HTERT RPE-1 (cell line): ENCODE measurements around the gene CSTPP1.

Experiments used
- in situ Hi-C: fragments of 300-500 bp; cut with MboI; formaldehyde crosslinking; loops from 4 replicates; pipeline ENCODE4 v1.14.3; 2020; ENCODE audit warnings: low sequenced_read_pairs

CSTPP1 gene

GRCh38 chr11:46936138-46937110 lies at the start of gene CSTPP1:
TSS of gene CSTPP1 (plus strand) at chr11:46936761. CDS start at chr11:46936806, 45 bp downstream.
- in situ Hi-C loops = no loop called here

GRCh38 chr11:46888636-46889035 lies 47.9 kb upstream of the CSTPP1 start:
- in situ Hi-C loops = loop anchor here (25.0 kb wide), 1 partner anchor 274 kb away; no protein-coding TSS in a partner anchor

GRCh38 chr11:46889251-46889650 lies 47.3 kb upstream of the CSTPP1 start:
- in situ Hi-C loops = loop anchor here (25.0 kb wide), 1 partner anchor 273 kb away; no protein-coding TSS in a partner anchor

- in situ Hi-C loops = loop anchor here (25.0 kb wide), 1 partner anchor 272 kb away; no protein-coding TSS in a partner anchor
Measured at GRCh38 chr11:46889689-46890475, 46.7 kb upstream of the CSTPP1 start.

GRCh38 chr11:46890665-46891064 lies 45.9 kb upstream of the CSTPP1 start:
- in situ Hi-C loops = loop anchor here (25.0 kb wide), 1 partner anchor 272 kb away; no protein-coding TSS in a partner anchor

- in situ Hi-C loops = loop anchor here (25.0 kb wide), 1 partner anchor 270 kb away; no protein-coding TSS in a partner anchor
Measured at GRCh38 chr11:46892109-46892508, 44.5 kb upstream of the CSTPP1 start.

- in situ Hi-C loops = loop anchor here (25.0 kb wide), 1 partner anchor 269 kb away; no protein-coding TSS in a partner anchor
Measured at GRCh38 chr11:46892838-46893237, 43.7 kb upstream of the CSTPP1 start.

GRCh38 chr11:46894506-46894905 lies 42.1 kb upstream of the CSTPP1 start:
- in situ Hi-C loops = loop anchor here (25.0 kb wide), 1 partner anchor 268 kb away; no protein-coding TSS in a partner anchor

- in situ Hi-C loops = loop anchor here (25.0 kb wide), 1 partner anchor 267 kb away; no protein-coding TSS in a partner anchor
Measured at GRCh38 chr11:46894961-46895360, 41.6 kb upstream of the CSTPP1 start.

GRCh38 chr11:46895821-46896220 lies 40.7 kb upstream of the CSTPP1 start:
- in situ Hi-C loops = loop anchor here (25.0 kb wide), 1 partner anchor 266 kb away; no protein-coding TSS in a partner anchor

GRCh38 chr11:46896719-46897406 lies 39.7 kb upstream of the CSTPP1 start:
- in situ Hi-C loops = loop anchor here (25.0 kb wide), 1 partner anchor 265 kb away; no protein-coding TSS in a partner anchor

GRCh38 chr11:46898396-46899095 lies 38.0 kb upstream of the CSTPP1 start:
- in situ Hi-C loops = loop anchor here (25.0 kb wide), 1 partner anchor 264 kb away; no protein-coding TSS in a partner anchor

GRCh38 chr11:46899501-46900025 lies 37.0 kb upstream of the CSTPP1 start:
- in situ Hi-C loops = loop anchor here (25.0 kb wide), 1 partner anchor 263 kb away; no protein-coding TSS in a partner anchor

GRCh38 chr11:46900091-46900746 lies 36.3 kb upstream of the CSTPP1 start:
- in situ Hi-C loops = no loop called here

GRCh38 chr11:46901156-46901555 lies 35.4 kb upstream of the CSTPP1 start:
- in situ Hi-C loops = no loop called here

GRCh38 chr11:46902694-46903093 lies 33.9 kb upstream of the CSTPP1 start:
- in situ Hi-C loops = no loop called here

- in situ Hi-C loops = no loop called here
Measured at GRCh38 chr11:46903846-46904245, 32.7 kb upstream of the CSTPP1 start.

GRCh38 chr11:46905806-46906205 lies 30.8 kb upstream of the CSTPP1 start:
- in situ Hi-C loops = no loop called here

- in situ Hi-C loops = no loop called here
Measured at GRCh38 chr11:46906609-46907041, 29.9 kb upstream of the CSTPP1 start.
